ENCODE results near the gene BMAL1. TPM values are rescaled to one million over a fixed set of nuclear protein-coding genes. Genes with fewer than 3 reads are reported as not detected.

BMAL1 gene
- total and polyA plus RNA-seq, 10 donors, result 6.5 to 58.4 (median 36.4) TPM

- DNase-seq, result no peak
- WGBS, 5 donors, result 30 to 88% (median 42%) methylated on average over 1 of the region's 1 CpG
- H3K27ac ChIP-seq, result no peak overlapping the region
- peaks cover 0 to 9% (median 0%) of the 10 kb centered on the region in 6 donors for H3K4me1 ChIP-seq
- intact Hi-C loops (cut with DNase I; ENCODE audit: low total_unique reads), result no loop called here
- H3K36me3 ChIP-seq, result no peaks in the 10 kb centered on the region
- no peak overlapping the region for H3K4me3 ChIP-seq
- H3K9me3 ChIP-seq, result no peaks in the 10 kb centered on the region
- peaks cover 0 to 28% (median 0%) of the 10 kb centered on the region in 7 donors for H3K27me3 ChIP-seq (replicated peaks in 1 of 7)
- TF ChIP-seq POLR2A (IDR thresholded peaks at IDR 0.05) (no peak), POLR2AphosphoS5 (IDR thresholded peaks at IDR 0.05) (no peak), CTCF (IDR thresholded peaks at IDR 0.05 in 8 of 11, conservative IDR thresholded peaks at IDR 0.05 in 3 of 11) (no peak)
Observed at GRCh38 chr11:13258855-13259254, 18.7 kb upstream of the BMAL1 start.

DNA sequence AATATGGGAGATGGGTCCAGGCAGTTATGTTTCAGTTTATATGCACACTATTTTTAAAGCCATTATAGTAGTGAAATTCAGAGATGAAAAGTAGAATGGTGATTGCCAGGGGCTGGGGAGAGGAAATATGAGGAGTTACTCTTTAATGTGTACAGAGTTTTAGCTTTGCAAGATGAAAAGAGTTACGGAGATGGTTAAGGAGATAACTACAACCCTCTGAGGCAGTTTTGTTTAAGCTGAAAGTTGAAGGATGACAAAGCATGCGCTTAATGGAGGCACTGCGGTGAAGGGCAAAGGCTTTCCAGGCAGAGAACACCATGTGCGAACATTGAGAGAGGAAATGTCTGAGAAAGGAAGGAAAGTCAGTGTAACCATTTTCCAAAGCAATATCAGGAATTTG, 18.2 kb upstream of the BMAL1 start:
- no peak for TF ChIP-seq POLR2AphosphoS5 (IDR thresholded peaks at IDR 0.05)
- Histone ChIP-seq H3K36me3 (no peaks in the 10 kb centered on the region), H3K27me3 (replicated peaks in 1 of 7) (peaks cover 0 to 26% (median 0%) of the 10 kb centered on the region in 7 donors), H3K9me3 (no peaks in the 10 kb centered on the region), H3K4me3 (no peak overlapping the region), H3K4me1 (peaks cover 0 to 9% (median 0%) of the 10 kb centered on the region in 6 donors), H3K27ac (no peak overlapping the region)
- 78 to 88% (median 83%) methylated on average over 4 of the region's 4 CpGs for WGBS, 5 donors
- DNase-seq, result no peak
- intact Hi-C loops (cut with DNase I; ENCODE audit: low total_unique reads), result no loop called here

GRCh38 chr11:13260201-13260962, 17.2 kb upstream of the BMAL1 start:
- H3K4me3 ChIP-seq, result no peak overlapping the region
- H3K4me1 ChIP-seq, result peaks cover 0 to 9% (median 0%) of the 10 kb centered on the region in 6 donors
- H3K27ac ChIP-seq, result peak overlapping the region in 1 of 8 donors; percentile 35
- H3K9me3 ChIP-seq, result no peaks in the 10 kb centered on the region
- intact Hi-C loops (cut with DNase I; ENCODE audit: low total_unique reads), result no loop called here
- TF ChIP-seq POLR2AphosphoS5 (IDR thresholded peaks at IDR 0.05) (no peak), POLR2A (IDR thresholded peaks at IDR 0.05) (no peak), CTCF (IDR thresholded peaks at IDR 0.05 in 8 of 11, conservative IDR thresholded peaks at IDR 0.05 in 3 of 11) (no peak)
- no peaks in the 10 kb centered on the region for H3K36me3 ChIP-seq
- peaks cover 0 to 16% (median 0%) of the 10 kb centered on the region in 7 donors for H3K27me3 ChIP-seq (replicated peaks in 1 of 7)
- 75 to 84% (median 80%) methylated on average over 7 of the region's 7 CpGs for WGBS, 5 donors
- no peak for DNase-seq

DNA sequence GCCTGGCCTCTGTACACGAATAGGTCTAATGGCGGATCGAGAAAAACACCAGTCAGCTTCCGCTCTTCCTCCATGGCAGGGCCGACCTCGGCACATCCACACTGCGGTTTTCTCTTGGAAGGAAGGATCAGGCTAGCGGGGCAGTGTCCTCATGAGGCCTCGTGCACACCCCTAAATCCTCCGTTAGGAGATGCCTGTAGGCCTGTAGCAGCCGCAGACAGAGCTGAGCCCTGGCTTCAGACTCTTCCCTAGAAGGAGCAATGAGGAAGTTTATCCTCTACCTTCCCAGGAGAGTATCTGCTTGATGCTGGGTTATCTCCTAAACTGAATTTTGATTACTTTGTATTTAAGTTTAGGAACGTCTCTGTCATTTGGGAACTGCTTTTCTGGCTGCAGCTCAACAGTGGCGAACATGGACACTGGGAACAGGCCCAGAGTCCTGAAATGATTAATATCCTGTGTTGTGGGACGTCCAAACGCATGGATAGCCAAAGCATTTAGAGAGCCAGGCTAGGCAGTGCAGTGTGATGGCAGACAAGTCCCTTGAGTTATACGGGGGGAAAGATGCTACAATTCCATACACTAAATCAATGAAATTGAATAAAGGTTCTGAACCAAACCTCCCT, 16.5 kb upstream of the BMAL1 start:
- Histone ChIP-seq H3K9me3 (no peaks in the 10 kb centered on the region), H3K4me3 (no peak overlapping the region), H3K4me1 (peaks cover 0 to 9% (median 0%) of the 10 kb centered on the region in 6 donors), H3K27me3 (replicated peaks in 1 of 7) (peaks cover 0 to 11% (median 0%) of the 10 kb centered on the region in 7 donors), H3K27ac (peak overlapping the region in 4 of 8 donors; percentile 6 to 35 (median 16)), H3K36me3 (no peaks in the 10 kb centered on the region)
- DNase-seq, result no peak
- TF ChIP-seq POLR2A (IDR thresholded peaks at IDR 0.05), result no peak
- no peak for TF ChIP-seq CTCF (IDR thresholded peaks at IDR 0.05 in 8 of 11, conservative IDR thresholded peaks at IDR 0.05 in 3 of 11)
- no peak for TF ChIP-seq POLR2AphosphoS5 (IDR thresholded peaks at IDR 0.05)
- intact Hi-C loops (cut with DNase I; ENCODE audit: low total_unique reads), result no loop called here
- WGBS, 5 donors, result 79 to 86% (median 84%) methylated on average over 16 of the region's 16 CpGs
